Measurements from ENCODE around the gene AHI1. TPM values are rescaled to one million over a fixed set of nuclear protein-coding genes. Genes with fewer than 3 reads are reported as not detected.

The AHI1 gene
- total RNA-seq, 1 experiment from 2014 or later: 11.3 TPM

DNA sequence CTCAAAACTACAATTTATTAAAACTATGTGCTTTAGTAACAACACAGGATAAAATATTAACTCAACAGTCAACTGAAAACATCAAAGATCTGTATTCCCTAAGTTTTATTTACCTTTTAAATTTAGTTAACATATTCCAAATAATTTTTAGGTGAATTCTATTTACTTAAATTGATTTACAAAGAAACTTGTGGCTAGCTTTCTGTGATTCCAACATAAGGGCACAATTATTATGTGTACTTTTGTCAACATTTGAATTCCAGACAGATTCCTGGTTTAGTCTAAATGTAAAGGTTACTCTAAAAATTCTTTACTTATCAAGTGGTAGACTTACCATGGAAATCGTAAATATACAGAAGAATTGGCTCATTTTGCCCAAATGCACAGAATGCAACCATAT is 70.7 kb downstream of the AHI1 start:
- ChIA-PET POLR2A (no interaction called here), CTCF (no interaction called here)
- no peak overlapping the region for H3K4me3 Mint-ChIP-seq (ENCODE audit: unreplicated experiment)
- intact Hi-C loops (cut with micrococcal nuclease; ENCODE audit: unreplicated experiment): loop anchor here (10.0 kb wide), 1 partner anchor 372 kb away; the partner anchor contains the start of gene HBS1L
- Histone ChIP-seq H3K4me1 (0 out of 2 replicates have a peak, but pooled peaks cover 9% of the 10 kb centered on the region), H3K9me3 (no peaks in the 10 kb centered on the region), H3K27me3 (replicated peaks; ENCODE audit: control insufficient read depth, insufficient read depth, low read length) (no peaks in the 10 kb centered on the region), H3K4me3 (ENCODE audit: low read depth, low read length) (no peak overlapping the region), H3K36me3 (ENCODE audit: control insufficient read depth, insufficient read depth, low read length) (no peaks in the 10 kb centered on the region)
- no peak for TF ChIP-seq CTCF (IDR thresholded peaks at IDR 0.05; ENCODE audit: insufficient read depth in 1 of 2, low read depth in 1 of 2, low read length in 1 of 2, severe bottlenecking in 1 of 2, unreplicated experiment in 1 of 2)
- no peaks in the 10 kb centered on the region for H3K36me3 Mint-ChIP-seq (ENCODE audit: insufficient read depth, unreplicated experiment)
- H3K4me1 Mint-ChIP-seq (ENCODE audit: low read depth, unreplicated experiment): peaks cover 8% of the 10 kb centered on the region
- no peaks in the 10 kb centered on the region for H3K9me3 Mint-ChIP-seq (ENCODE audit: unreplicated experiment)
- BruUV-seq (replicated peaks): no TSS peak
- no peak overlapping the region for H3K27ac Mint-ChIP-seq (ENCODE audit: unreplicated experiment)
- H3K27me3 Mint-ChIP-seq (ENCODE audit: insufficient read depth, unreplicated experiment): no peaks in the 10 kb centered on the region
- DNase-seq: no peak

GRCh38 chr6:135424385-135424784 is 73.2 kb downstream of the AHI1 start:
- H3K36me3 Mint-ChIP-seq (ENCODE audit: insufficient read depth, unreplicated experiment): no peaks in the 10 kb centered on the region
- H3K9me3 ChIP-seq: no peaks in the 10 kb centered on the region
- H3K27ac Mint-ChIP-seq (ENCODE audit: unreplicated experiment): no peak overlapping the region
- intact Hi-C loops (cut with micrococcal nuclease; ENCODE audit: unreplicated experiment): loop anchor here (5.0 to 10.0 kb wide), 2 partner anchors 157 to 370 kb away; partner anchors contain the start of gene HBS1L
- CTCF ChIA-PET: no interaction called here
- peaks cover 8% of the 10 kb centered on the region for H3K4me1 Mint-ChIP-seq (ENCODE audit: low read depth, unreplicated experiment)
- H3K4me3 Mint-ChIP-seq (ENCODE audit: unreplicated experiment): no peak overlapping the region
- no peak for DNase-seq
- no TSS peak for BruUV-seq (replicated peaks)
- H3K27me3 ChIP-seq (replicated peaks; ENCODE audit: control insufficient read depth, insufficient read depth, low read length): no peaks in the 10 kb centered on the region
- no peaks in the 10 kb centered on the region for H3K27me3 Mint-ChIP-seq (ENCODE audit: insufficient read depth, unreplicated experiment)
- H3K4me3 ChIP-seq (ENCODE audit: low read depth, low read length): no peak overlapping the region
- TF ChIP-seq CTCF (IDR thresholded peaks at IDR 0.05; ENCODE audit: insufficient read depth in 1 of 2, low read depth in 1 of 2, low read length in 1 of 2, severe bottlenecking in 1 of 2, unreplicated experiment in 1 of 2): no peak
- no peaks in the 10 kb centered on the region for H3K9me3 Mint-ChIP-seq (ENCODE audit: unreplicated experiment)
- no peaks in the 10 kb centered on the region for H3K36me3 ChIP-seq (ENCODE audit: control insufficient read depth, insufficient read depth, low read length)
- H3K4me1 ChIP-seq: 0 out of 2 replicates have a peak, but pooled peaks cover 9% of the 10 kb centered on the region
- POLR2A ChIA-PET: no interaction called here

- intact Hi-C loops (cut with micrococcal nuclease; ENCODE audit: unreplicated experiment): loop anchor here (1.0 to 10.0 kb wide), 4 partner anchors 156 to 369 kb away; partner anchors contain the start of gene HBS1L
Observed at GRCh38 chr6:135423649-135424128, 73.9 kb downstream of the AHI1 start.

More at GRCh38 chr6:135423649-135424128, 73.9 kb downstream of the AHI1 start:
- no peaks in the 10 kb centered on the region for H3K9me3 Mint-ChIP-seq (ENCODE audit: unreplicated experiment)
- no peaks in the 10 kb centered on the region for H3K27me3 Mint-ChIP-seq (ENCODE audit: insufficient read depth, unreplicated experiment)
- Histone ChIP-seq H3K9me3 (no peaks in the 10 kb centered on the region), H3K27me3 (replicated peaks; ENCODE audit: control insufficient read depth, insufficient read depth, low read length) (no peaks in the 10 kb centered on the region), H3K36me3 (ENCODE audit: control insufficient read depth, insufficient read depth, low read length) (no peaks in the 10 kb centered on the region), H3K4me3 (ENCODE audit: low read depth, low read length) (no peak overlapping the region), H3K4me1 (0 out of 2 replicates have a peak, but pooled peaks cover 9% of the 10 kb centered on the region)
- no peaks in the 10 kb centered on the region for H3K36me3 Mint-ChIP-seq (ENCODE audit: insufficient read depth, unreplicated experiment)
- H3K4me3 Mint-ChIP-seq (ENCODE audit: unreplicated experiment): no peak overlapping the region
- TF ChIP-seq CTCF (IDR thresholded peaks at IDR 0.05; ENCODE audit: insufficient read depth in 1 of 2, low read depth in 1 of 2, low read length in 1 of 2, severe bottlenecking in 1 of 2, unreplicated experiment in 1 of 2): peak; percentile 58 to 60
- H3K27ac Mint-ChIP-seq (ENCODE audit: unreplicated experiment): no peak overlapping the region
- POLR2A ChIA-PET: no interaction called here
- peaks cover 8% of the 10 kb centered on the region for H3K4me1 Mint-ChIP-seq (ENCODE audit: low read depth, unreplicated experiment)
- BruUV-seq (replicated peaks): no TSS peak
- CTCF ChIA-PET: no interaction called here
- peak in 1 of 2 experiments; percentile 37 for DNase-seq

Measured in Caco-2 (cell line).